ENCODE data around the gene IER5L.

IER5L gene

GRCh38 chr9:129175825-129176633, 2.0 kb downstream of the IER5L start:
- TF ChIP-seq CTCF (IDR thresholded peaks at IDR 0.05; ENCODE audit: insufficient read depth, missing control alignments), result no peak
- DNase-seq (ENCODE audit: insufficient read length, low spot score) (peak; percentile 27), FAIRE-seq (no peak)

- no peak for TF ChIP-seq CTCF (IDR thresholded peaks at IDR 0.05; ENCODE audit: insufficient read depth, missing control alignments)
- FAIRE-seq (no peak), DNase-seq (ENCODE audit: insufficient read length, low spot score) (no peak)
These were observed 2.6 kb downstream of the IER5L start for GRCh38 chr9:129175515-129175824.

GRCh38 chr9:129174724-129175514, 3.1 kb downstream of the IER5L start:
- no peak for FAIRE-seq
- DNase-seq (ENCODE audit: insufficient read length, low spot score), result peak; percentile 34
- TF ChIP-seq CTCF (IDR thresholded peaks at IDR 0.05; ENCODE audit: insufficient read depth, missing control alignments), result peak; percentile 6

GRCh38 chr9:129174102-129174723, 3.8 kb downstream of the IER5L start:
- DNase-seq (ENCODE audit: insufficient read length, low spot score), result peak; percentile 90
- no peak for FAIRE-seq
- peak; percentile 94 for TF ChIP-seq CTCF (IDR thresholded peaks at IDR 0.05; ENCODE audit: insufficient read depth, missing control alignments)

GRCh38 chr9:129173296-129174101, 4.6 kb downstream of the IER5L start:
- no peak for FAIRE-seq
- TF ChIP-seq CTCF (IDR thresholded peaks at IDR 0.05; ENCODE audit: insufficient read depth, missing control alignments), result no peak

GRCh38 chr9:129172816-129173215, 5.2 kb downstream of the IER5L start:
- DNase-seq (ENCODE audit: insufficient read length, low spot score), result no peak
- TF ChIP-seq CTCF (IDR thresholded peaks at IDR 0.05; ENCODE audit: insufficient read depth, missing control alignments), result no peak
- no peak for FAIRE-seq

More at GRCh38 chr9:129173296-129174101, 4.6 kb downstream of the IER5L start:
- peak; percentile 19 for DNase-seq (ENCODE audit: insufficient read length, low spot score)
